GM23338 (cell line): ENCODE measurements around the gene DDI2. TPM values are rescaled to one million over a fixed set of nuclear protein-coding genes. Genes with fewer than 3 reads are reported as not detected.
A peak's percentile ranks its signal among the peaks of the same experiment; 100 is the strongest.
"Not testable (repeated sequence)": the region's sequence is repeated elsewhere in the genome, so short reads cannot be mapped to it uniquely, and the experiment has no call there.

Experiments
- ATAC-seq: fragments of 200-7000 bp; cut with Tn5 transposase; 3 replicates; pipeline ENCODE4 v1.9.1; 2020
- DNase-seq: peaks from one replicate; pipeline ENCODE4 v3.0.0-alpha.2; 2015; ENCODE audit warnings: low spot score
- H2AFZ ChIP-seq: fragments of 200-600 bp; sonication (generic); 2 replicates; pipeline ENCODE4 v1.8.0; 2016; ENCODE audit warnings: antibody characterized with exemption, mild to moderate bottlenecking, moderate library complexity
- H3F3A ChIP-seq: fragments of 200-600 bp; sonication (generic); replicated peaks from 2 replicates; pipeline ENCODE4 v1.8.0; 2017; ENCODE audit warnings: antibody characterized with exemption, mixed run types, low read depth
- H3K27ac ChIP-seq: fragments of 200-600 bp; sonication (generic); 2 replicates; pipeline ENCODE4 v1.6.1; 2016; ENCODE audit warnings: low read depth
- H3K27me3 ChIP-seq: fragments of 200-600 bp; sonication (generic); 2 replicates; pipeline ENCODE4 v1.8.0; 2016; ENCODE audit warnings: mild to moderate bottlenecking, mixed run types, moderate library complexity; ENCODE audit not compliant: insufficient read depth
- H3K36me3 ChIP-seq: fragments of 200-600 bp; sonication (generic); 2 replicates; pipeline ENCODE4 v1.8.0; 2016; ENCODE audit warnings: mild to moderate bottlenecking; ENCODE audit not compliant: insufficient read depth
- H3K4me1 ChIP-seq: fragments of 200-600 bp; sonication (generic); 2 replicates; pipeline ENCODE4 v1.8.0; 2016; ENCODE audit warnings: mild to moderate bottlenecking, moderate library complexity; ENCODE audit not compliant: insufficient read depth
- H3K4me2 ChIP-seq: fragments of 200-600 bp; sonication (generic); 2 replicates; pipeline ENCODE4 v1.7.1; 2017; ENCODE audit warnings: mixed run types
- H3K4me3 ChIP-seq: fragments of 200-600 bp; sonication (generic); 2 replicates; pipeline ENCODE4 v1.6.1; 2016; ENCODE audit warnings: mixed run types
- H3K79me2 ChIP-seq: fragments of 200-600 bp; sonication (generic); replicated peaks from 2 replicates; pipeline ENCODE4 v1.8.0; 2017; ENCODE audit warnings: mild to moderate bottlenecking; ENCODE audit not compliant: insufficient read depth
- H3K9me2 ChIP-seq: fragments of 200-600 bp; sonication (generic); 2 replicates; pipeline ENCODE4 v1.8.0; 2017; ENCODE audit not compliant: insufficient read depth
- H4K20me1 ChIP-seq: fragments of 200-600 bp; sonication (generic); replicated peaks from 2 replicates; pipeline ENCODE4 v1.8.0; 2017; ENCODE audit warnings: mild to moderate bottlenecking; ENCODE audit not compliant: insufficient read depth
- H3K27ac Mint-ChIP-seq: 2 replicates; pipeline ENCODE4 v1.8.0; 2020; ENCODE audit warnings: inconsistent platforms, mild to moderate bottlenecking, moderate library complexity, mixed read lengths
- H3K27me3 Mint-ChIP-seq: 3 replicates; pipeline ENCODE4 v1.8.0; 2022; ENCODE audit warnings: low read depth, mild to moderate bottlenecking, moderate library complexity, mixed read lengths, inconsistent platforms; ENCODE audit not compliant: insufficient read depth, poor library complexity
- H3K36me3 Mint-ChIP-seq: 3 replicates; pipeline ENCODE4 v1.8.0; 2021; ENCODE audit warnings: low read depth, mild to moderate bottlenecking, inconsistent platforms, moderate library complexity, mixed read lengths
- H3K4me1 Mint-ChIP-seq: 3 replicates; pipeline ENCODE4 v1.8.0; 2020; ENCODE audit warnings: mild to moderate bottlenecking, inconsistent platforms, mixed read lengths
- H3K4me3 Mint-ChIP-seq: 3 replicates; pipeline ENCODE4 v1.8.0; 2021; ENCODE audit warnings: moderate library complexity, mild to moderate bottlenecking, inconsistent platforms, mixed read lengths
- H3K9me3 Mint-ChIP-seq: 3 replicates; pipeline ENCODE4 v1.8.0; 2020; ENCODE audit warnings: moderate library complexity, mild to moderate bottlenecking, inconsistent platforms, mixed read lengths
- CREB1 ChIP-seq: fragments of 250-450 bp; sonication (Bioruptor Pico); IDR thresholded peaks from 2 replicates; pipeline ENCODE4 v1.5.0; 2020; ENCODE audit warnings: low read depth, mild to moderate bottlenecking, moderate library complexity
- POLR2AphosphoS5 ChIP-seq: IDR thresholded peaks from 2 replicates; pipeline ENCODE4 v1.6.1; 2016; ENCODE audit warnings: antibody characterized with exemption, low read depth
- ZNF114 ChIP-seq: fragments of 250-450 bp; sonication (Bioruptor Pico); IDR thresholded peaks from 2 replicates; pipeline ENCODE4 v1.5.0; 2020; ENCODE audit warnings: mild to moderate bottlenecking, moderate library complexity
- polyA plus RNA-seq: library from polyadenylated mRNA; unstranded; fragments of >200 nt; fragmentation: Nextera tagmentation; extraction: Ambion mirVana; gene quantifications from 2 replicates; pipeline ENCODE4 v1.2.1, GENCODE V29; 2016
- total RNA-seq: library from RNA; depleted of rRNA; stranded (reverse); fragments of >200 nt; shearing (Covaris generic); gene quantifications from 2 replicates; pipeline ENCODE4 v1.2.3, GENCODE V29; 2014

Gene DDI2
- total and polyA plus RNA-seq, 2 experiments from 2014 or later = 8.0 to 43.3 TPM

DNA sequence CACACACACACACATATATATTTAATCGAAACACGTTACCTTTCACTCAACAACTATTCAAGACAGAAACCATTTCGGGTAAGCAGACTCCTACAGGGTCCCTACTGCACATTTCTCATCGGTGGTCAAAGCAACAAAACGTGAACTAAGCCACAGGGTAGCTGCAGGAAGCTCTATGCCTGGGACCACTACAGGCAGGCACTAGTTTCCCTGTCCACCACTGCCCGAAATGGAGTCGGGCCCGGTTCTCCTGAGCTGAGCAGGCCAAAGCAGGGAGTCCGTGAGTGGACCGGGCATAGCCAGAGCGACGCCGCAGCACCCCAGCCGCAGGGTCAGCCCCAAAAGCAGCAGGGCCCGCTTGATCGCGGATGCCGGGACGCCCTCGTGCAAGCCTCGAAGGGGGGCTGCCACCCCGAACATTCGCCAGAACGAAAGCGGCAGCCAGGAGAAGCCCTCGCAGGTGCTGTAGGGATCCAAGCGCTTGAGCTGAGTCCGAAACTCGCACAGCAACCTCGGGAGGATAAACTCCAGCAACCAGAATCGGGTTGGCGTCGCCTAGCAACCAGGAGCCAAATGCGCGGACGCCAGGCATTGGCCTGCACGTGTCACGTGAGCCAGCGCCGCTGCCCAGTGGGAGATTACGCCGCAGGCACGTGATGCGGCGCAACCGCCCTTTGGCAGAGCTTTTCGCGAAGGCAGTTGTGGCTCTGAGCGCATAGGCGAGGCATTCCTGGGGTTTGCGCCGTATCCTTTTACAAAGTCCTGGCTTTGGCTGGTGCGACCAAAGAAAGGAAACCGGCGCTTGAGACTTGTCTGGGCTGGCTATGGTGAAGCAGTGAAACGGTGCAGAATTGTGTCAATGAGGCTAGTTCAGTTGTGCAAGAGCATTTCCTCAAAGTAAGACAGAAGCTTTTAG, 13.9 kb upstream of the DDI2 start:
- ATAC-seq = peak; percentile 95
- peak overlapping the region; percentile 77 for H3K4me3 Mint-ChIP-seq
- TF ChIP-seq ZNF114 (CRISPR knock-in tag) = no peak
- TF ChIP-seq CREB1 (CRISPR knock-in tag) = peak; percentile 65
- peak; percentile 91 for TF ChIP-seq POLR2AphosphoS5
- no peaks in the 10 kb centered on the region for H3K36me3 Mint-ChIP-seq
- H3K27ac Mint-ChIP-seq = peak overlapping the region; percentile 23; the same call in 1 of the 2 replicates
- Histone ChIP-seq H4K20me1 (no peaks in the 10 kb centered on the region), H3K4me2 (peak overlapping the region; percentile 97), H3K4me1 (no peaks in the 10 kb centered on the region), H3K27ac (0 out of 2 replicates have a peak overlapping the region, but pooled peaks have one; percentile 46), H3F3A (peaks cover 7% of the 10 kb centered on the region; the same call in 1 of the 2 replicates), H3K9me2 (peaks cover 5% of the 10 kb centered on the region; the same call in 1 of the 2 replicates), H3K27me3 (peaks cover 10% of the 10 kb centered on the region; the same call in 1 of the 2 replicates), H3K4me3 (peak overlapping the region; percentile 71), H2AFZ (peak overlapping the region; percentile 100), H3K79me2 (no peaks in the 10 kb centered on the region), H3K36me3 (no peaks in the 10 kb centered on the region)
- peaks cover 11% of the 10 kb centered on the region for H3K27me3 Mint-ChIP-seq
- H3K9me3 Mint-ChIP-seq = peaks cover 8% of the 10 kb centered on the region; the same call in 2 of the 3 replicates
- H3K4me1 Mint-ChIP-seq = peaks cover 2% of the 10 kb centered on the region; the same call in 1 of the 3 replicates
- peak; percentile 99 for DNase-seq

DNA sequence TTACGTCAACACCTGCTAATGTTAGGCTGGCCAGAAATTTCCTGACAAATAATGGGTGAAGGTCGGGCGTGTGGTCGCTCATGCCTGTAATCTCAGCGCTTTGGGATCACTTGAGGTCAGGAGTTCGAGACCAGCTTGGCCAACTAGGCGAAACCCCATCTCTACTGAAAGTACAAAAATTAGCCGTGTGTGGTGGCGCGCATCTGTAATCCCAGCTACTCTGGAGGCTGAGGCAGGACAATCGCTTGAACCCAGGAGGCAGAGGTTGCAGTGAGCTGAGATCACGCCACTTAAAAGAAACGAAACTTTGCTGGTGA, 13.3 kb upstream of the DDI2 start:
- not testable (repeated sequence) for H3K27ac Mint-ChIP-seq, ATAC-seq, H3K9me3 Mint-ChIP-seq

GRCh38 chr1:15604400-15604799, 12.9 kb upstream of the DDI2 start:
- H2AFZ ChIP-seq, H4K20me1 ChIP-seq, ATAC-seq, H3K36me3 ChIP-seq, DNase-seq, H3K4me1 Mint-ChIP-seq, H3K9me2 ChIP-seq, H3K4me2 ChIP-seq, H3K4me3 ChIP-seq, H3K27me3 ChIP-seq, H3F3A ChIP-seq, H3K27ac ChIP-seq, H3K9me3 Mint-ChIP-seq, H3K36me3 Mint-ChIP-seq, H3K27ac Mint-ChIP-seq, H3K4me1 ChIP-seq, H3K79me2 ChIP-seq: not testable (repeated sequence)
- peak overlapping the region; percentile 77; the same call in 2 of the 3 replicates for H3K4me3 Mint-ChIP-seq
- H3K27me3 Mint-ChIP-seq = peaks cover 12% of the 10 kb centered on the region

More for the DNA sequence above, 13.3 kb upstream of the DDI2 start:
- H3K4me1 ChIP-seq, H3K4me1 Mint-ChIP-seq, DNase-seq, H3K36me3 Mint-ChIP-seq, H3K9me2 ChIP-seq, H3K27me3 ChIP-seq, H4K20me1 ChIP-seq, H3K79me2 ChIP-seq, H3F3A ChIP-seq, H3K36me3 ChIP-seq: not testable (repeated sequence)
- Histone ChIP-seq H3K27ac (0 out of 2 replicates have a peak overlapping the region, but pooled peaks have one; percentile 46), H2AFZ (peak overlapping the region; percentile 45; the same call in 1 of the 2 replicates), H3K4me2 (peak overlapping the region; percentile 70; the same call in 1 of the 2 replicates), H3K4me3 (peak overlapping the region; percentile 71; the same call in 1 of the 2 replicates)
- Mint-ChIP-seq H3K4me3 (peak overlapping the region; percentile 77), H3K27me3 (peaks cover 11% of the 10 kb centered on the region)
